HG03571 (cell line): ENCODE results near the gene SLCO2B1.

ENCODE experiments used
- ATAC-seq: cut with Tn5 transposase; IDR thresholded peaks from one replicate; pipeline ENCODE4 v1.9.1; 2021; ENCODE audit not compliant: unreplicated experiment

The SLCO2B1 gene

DNA sequence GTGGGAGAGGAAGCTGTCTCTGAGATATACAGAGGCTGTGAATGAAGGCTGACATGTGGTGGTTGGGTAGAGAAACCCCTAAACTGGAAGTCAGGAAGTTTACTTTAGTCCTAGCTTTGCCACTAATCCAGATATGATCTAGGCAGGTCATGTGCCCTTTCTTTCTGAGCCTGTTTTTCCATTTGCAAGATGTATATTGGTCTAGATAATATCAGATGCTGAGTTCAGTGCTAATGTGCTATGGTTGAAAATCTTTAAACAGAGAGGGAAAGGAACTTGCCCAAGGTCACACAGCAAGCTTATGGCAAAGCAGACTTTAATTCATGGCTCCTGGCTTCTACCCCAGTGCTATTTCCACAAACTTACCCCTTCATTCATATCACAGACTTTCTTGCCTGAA, 63.9 kb downstream of the SLCO2B1 start:
- no peak for ATAC-seq

DNA sequence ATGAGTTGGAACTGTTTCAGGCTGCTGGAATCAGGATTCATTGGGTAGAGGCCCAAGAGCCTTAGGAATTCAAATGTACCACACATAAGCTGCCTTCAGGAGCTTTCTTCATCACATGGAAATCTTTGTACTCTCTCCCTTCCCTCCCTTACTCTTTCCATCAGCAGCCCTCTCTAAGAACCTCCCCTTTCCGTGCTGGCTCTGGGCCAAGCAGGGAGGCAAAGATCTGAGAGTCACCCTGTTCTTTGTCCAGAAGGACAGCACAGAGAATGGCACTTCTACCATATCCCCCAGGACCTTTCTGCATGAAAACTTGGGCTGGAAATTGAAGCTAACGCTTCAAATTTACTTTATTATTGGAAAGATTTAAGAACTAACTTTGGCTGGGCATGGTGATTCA, 69.0 kb downstream of the SLCO2B1 start:
- ATAC-seq, result no peak

DNA sequence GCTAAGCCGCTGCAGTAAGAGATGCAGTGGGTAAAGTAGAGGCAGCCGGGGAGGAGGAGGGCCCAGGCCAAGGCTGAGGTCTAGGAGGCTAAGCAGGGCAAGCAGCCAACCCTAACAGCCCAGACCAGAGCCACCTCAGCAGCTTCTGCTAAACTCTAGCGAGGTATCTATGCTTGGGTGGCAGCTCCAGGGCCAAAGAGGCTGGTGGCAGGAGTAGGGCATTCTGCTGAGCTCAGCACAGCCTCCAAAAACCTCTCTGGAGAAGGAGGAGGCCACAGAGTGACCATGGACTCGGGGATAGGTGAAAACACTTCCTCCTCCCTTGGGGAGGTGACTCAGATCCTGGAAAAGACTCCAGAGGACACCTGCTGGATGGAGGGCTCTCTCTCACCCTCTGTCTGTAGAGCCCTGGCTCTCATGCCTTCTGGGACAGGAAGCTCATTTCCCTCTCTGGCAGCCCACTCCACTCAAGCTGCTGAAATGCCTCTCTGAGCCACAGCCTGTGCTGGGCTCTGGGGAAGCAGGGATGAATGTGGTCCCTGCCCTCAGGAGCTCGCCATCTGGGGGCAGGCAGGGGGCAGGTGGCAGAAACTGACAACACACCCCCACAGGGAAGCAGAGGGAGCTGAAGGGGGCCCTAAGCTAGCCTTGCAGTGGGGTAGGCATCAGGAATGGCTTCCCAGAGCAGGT, 73.2 kb downstream of the SLCO2B1 start:
- no peak for ATAC-seq

DNA sequence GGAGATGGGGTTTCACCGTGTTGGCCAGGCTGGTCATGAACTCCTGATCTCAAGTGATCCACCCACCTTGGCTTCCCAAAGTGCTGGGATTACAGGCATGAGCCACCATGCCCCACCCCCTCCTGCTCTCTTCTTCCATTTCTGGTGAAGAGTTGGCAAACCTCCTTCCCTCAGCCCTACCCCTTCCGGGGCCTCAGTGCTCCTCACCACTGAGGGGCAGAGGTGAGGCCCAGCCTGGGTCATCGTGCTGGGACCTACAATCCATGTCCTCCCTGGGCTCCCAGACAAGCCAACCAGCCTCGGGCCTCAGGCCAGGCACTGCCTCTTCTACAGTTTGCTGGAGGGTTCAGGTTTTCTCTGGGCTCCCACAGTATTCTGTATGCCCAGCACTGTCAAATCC, 74.9 kb downstream of the SLCO2B1 start:
- ATAC-seq, result no peak

DNA sequence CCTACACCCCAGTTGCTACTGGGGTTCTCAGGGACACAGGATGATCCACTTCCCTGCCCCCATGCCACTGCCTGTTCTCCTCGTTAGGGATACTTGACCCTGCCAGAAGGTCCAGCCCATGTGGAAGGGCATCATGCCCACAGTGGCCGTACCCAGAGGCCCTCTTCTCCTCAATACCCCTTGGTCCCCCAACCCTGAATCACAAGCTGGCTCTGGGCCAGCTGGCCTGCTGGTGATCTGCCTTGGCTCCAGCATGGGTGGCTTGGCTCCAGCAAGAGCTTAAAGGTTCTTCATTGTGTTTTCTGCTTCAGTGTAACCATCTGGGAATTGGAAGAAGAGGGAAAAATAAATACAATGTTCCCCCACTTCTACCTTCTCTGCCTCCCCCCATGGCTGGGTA, 78.6 kb downstream of the SLCO2B1 start:
- no peak for ATAC-seq

DNA sequence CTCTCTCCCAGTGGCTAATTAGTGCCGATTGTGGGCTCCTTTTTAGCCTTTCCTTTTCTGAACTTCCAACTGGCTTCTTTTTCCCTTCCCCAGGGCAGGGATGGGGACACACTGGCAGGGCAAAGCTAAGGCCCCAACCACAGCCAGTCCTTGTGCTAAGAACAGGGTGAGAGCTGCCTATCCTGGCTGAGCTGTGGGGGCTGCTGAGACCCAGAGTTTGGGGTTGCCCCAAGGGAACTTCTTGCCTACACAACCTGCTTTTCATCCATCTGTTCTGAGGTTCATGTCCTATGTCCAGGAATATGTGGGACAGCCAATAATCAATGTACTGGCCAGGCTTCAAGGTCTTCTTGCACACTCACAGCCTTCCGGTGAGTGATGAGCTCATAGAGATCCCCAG, 79.7 kb downstream of the SLCO2B1 start:
- ATAC-seq, result no peak

DNA sequence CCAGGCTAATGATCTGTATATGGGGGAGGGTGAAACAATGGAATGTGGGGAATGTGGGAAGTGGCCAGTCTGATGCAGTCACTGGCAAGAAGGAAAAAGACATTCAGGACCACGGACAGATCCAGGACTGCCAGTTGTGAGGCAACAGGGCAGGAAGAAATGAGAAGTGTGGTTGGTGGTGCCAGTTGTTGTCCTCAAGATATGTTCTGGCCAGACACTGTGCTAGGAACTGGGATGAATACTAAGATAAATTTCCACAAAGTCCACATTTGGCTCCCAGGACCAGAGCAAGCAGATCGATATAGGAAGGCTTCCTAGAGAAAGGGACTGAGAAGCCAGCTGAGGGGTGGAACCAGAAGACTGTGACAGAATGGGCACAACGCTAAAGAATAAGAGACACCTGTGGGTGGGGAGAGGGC, 82.9 kb downstream of the SLCO2B1 start:
- no peak for ATAC-seq

DNA sequence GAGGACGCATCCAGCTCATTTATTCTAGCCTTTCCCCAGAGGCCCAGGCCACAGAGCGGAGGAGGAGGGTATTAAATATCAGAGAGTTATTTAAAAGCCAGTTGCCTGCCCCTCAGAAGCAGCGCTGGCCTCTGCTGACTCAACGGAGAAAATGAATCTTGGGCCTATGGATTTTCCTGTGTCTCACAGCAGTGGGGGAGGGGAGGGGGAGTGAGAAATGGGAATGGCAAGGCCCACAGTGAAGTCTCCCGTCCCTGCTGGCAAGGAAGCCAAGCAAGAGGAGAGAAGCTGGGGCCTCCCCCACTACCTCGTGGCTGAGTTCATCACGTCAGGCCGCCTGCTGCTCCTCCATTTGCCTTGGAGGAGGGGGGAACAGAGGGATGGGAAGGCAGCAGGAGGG, 85.2 kb downstream of the SLCO2B1 start:
- ATAC-seq, result no peak

DNA sequence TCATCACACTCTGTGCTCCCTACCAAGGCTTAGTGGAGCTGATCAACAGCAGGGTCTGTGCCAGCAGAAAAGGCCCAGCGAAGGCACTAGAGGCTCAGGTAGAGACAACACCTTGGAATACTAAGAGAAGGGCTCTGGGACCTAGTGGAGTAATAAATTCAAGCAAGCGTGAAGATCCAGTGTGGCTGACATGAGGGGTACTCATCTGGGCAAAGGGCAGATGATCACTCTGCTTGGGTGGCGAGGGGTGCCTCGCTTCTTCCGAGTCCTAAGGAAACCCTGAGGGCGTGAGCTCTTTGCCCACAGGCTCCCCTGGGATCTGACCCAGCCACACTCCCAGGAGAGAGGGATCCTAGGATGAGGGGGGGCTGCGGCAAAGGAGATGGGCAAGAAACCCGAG, 86.1 kb downstream of the SLCO2B1 start:
- no peak for ATAC-seq

DNA sequence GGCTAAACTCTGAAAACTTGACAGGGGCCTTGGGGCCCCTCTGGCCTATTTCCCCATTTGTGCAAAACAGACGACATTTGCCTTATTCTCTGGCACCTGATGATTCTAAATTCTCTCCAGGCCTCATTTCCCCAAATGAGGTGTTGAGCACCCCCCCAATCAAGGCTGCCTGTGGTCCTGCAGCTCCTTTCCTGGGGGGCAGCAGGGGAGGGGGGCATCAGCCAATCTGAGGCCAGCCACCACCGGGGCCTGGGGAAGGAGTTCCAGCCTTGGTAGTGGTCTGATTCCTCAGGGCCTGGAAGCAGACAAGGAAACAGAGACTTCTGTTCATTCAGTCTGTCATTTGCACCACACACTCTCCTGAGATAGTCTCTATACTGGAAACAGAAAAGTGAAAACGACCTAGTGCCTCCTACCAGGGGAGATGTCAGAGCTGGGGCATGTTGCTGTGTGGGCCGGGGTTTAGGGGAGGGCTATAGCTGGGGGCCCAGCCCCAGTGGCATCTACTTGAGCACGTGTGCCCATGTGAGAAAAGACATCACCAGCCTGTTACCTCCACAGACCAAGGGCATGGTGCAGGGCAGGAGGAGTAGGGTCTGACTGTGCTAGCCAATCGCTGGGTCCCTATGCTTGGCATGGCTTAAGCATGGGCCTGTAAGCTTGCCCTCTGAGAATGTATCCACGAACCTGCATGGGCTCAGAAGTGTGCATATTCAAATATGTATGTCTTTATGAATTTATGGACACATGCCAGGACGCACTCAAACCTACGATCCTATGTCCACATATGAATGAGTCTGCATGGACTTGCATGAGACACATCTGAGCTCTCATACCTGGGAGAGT, 87.9 kb downstream of the SLCO2B1 start:
- ATAC-seq, result no peak

DNA sequence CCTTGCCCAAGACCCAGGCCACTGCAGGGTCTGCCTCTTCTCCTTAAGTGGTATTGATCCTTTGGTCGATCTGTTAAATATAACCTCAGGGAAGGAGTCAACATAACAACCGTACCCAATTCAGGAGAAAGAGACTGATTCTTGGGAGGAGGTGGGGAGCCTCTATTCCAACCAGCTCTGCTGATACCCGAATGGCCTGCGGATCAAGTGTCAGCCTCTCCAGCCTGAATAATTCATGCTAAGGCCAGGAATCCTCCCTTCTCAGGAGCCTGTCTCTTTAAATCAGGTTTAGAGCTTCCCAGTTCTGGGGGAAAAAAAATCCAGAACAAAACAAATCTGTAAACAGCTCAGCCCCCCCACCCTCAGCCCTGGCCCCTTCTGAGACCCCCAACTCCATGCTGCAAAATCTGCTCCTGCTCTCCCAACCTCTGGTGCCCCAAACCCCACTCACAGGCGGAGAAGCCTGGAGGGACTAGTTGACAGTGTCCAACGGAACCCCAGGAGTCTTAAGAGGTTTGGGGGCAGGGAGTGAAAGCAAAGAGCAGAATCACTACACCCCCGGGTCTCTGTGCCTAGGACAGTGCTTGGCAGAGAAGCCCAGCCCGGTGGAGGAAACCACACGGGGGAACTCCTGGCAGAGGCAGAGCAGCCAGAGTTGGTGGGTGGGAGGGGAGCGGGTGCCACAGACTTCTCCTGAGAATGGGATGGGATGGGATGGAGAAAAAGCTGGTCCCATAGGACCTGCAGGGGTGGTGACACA, 88.8 kb downstream of the SLCO2B1 start:
- no peak for ATAC-seq

DNA sequence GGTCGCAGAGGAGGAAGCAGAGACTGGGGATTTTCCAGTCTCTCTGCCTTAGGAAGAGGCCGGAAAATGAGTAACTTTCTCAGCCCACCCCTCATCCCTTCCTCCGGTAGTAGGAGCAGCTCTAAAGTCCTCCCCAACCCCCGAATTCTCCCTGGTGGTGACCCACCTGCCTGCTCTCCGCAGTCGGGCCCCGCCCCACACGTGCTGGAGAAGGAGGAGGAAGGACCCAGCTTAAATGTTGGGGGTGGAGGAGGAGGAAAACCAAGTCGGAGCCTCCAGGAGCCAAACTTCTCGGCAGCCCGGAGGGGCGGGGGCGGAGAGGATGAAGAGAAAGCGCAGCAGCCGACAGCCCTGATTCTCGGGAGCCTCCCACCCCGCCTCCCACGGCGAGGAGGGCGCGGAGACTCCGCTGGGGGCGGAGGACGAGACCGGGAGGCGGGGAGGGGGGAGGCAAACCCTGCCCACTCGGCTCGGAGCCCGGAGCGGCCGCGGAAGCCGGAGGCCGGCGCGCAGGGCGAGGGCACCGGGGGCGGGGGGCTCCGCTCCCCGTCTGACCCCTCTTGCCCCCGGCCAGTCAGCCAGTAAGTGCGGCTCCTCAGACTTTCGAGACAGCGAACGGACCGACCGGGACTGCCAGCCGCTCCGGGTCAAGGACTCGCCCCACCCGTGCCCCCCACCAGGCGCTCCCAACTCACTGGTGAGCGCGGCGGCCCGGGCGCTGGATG, 89.6 kb downstream of the SLCO2B1 start, which contains the start of gene TPBGL:
TSS of gene TPBGL (plus strand) at position 464 of the 725 bp plus-strand sequence. CDS start 276 bp downstream, outside the sequence.
- no peak for ATAC-seq

DNA sequence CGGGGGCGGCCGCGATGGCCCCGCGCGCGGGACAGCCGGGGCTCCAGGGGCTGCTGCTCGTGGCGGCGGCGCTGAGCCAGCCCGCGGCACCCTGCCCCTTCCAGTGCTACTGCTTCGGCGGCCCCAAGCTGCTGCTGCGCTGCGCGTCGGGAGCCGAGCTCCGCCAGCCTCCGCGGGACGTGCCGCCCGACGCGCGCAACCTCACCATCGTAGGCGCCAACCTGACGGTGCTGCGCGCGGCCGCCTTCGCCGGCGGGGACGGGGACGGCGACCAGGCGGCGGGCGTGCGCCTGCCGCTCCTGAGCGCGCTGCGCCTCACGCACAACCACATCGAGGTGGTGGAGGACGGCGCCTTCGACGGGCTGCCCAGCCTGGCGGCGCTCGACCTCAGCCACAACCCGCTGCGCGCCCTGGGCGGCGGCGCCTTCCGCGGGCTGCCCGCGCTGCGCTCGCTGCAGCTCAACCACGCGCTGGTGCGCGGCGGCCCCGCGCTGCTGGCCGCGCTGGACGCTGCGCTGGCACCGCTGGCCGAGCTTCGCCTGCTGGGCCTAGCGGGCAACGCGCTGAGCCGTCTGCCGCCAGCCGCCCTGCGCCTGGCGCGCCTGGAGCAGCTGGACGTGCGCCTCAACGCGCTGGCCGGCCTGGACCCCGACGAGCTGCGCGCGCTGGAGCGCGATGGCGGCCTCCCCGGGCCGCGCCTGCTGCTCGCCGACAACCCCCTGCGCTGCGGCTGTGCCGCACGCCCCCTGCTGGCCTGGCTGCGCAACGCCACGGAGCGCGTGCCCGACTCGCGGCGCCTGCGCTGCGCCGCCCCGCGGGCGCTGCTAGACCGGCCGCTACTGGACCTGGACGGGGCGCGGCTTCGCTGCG, 90.4 kb downstream of the SLCO2B1 start:
- ATAC-seq, result peak; percentile 69

DNA sequence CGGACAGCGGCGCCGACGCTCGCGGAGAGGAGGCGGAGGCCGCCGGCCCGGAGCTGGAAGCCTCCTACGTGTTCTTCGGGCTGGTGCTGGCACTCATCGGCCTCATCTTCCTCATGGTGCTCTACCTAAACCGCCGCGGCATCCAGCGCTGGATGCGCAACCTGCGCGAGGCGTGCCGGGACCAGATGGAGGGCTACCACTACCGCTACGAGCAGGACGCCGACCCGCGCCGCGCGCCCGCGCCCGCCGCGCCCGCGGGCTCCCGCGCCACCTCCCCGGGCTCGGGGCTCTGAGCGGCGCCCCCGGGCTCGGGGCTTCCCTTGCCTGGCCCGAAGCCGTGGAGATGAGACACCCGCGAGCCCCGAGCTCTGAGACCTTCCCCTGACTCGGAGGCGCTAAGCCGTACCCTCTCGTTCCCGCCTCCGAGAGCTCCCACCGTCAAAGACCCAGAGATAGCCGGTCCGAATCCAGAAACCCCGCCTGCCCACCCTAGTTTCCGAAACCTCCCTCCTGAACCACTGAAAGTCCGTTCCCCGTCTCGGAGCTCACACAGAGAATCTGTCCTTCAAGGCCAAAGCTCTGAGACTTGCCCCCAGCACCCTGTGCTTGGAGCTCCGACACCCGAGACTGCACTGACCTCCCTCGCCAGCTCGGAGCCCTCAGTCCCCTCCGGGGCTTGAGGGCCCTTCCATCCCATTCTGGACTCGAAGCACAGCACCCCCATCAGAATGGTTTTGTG, 91.2 kb downstream of the SLCO2B1 start:
- no peak for ATAC-seq

DNA sequence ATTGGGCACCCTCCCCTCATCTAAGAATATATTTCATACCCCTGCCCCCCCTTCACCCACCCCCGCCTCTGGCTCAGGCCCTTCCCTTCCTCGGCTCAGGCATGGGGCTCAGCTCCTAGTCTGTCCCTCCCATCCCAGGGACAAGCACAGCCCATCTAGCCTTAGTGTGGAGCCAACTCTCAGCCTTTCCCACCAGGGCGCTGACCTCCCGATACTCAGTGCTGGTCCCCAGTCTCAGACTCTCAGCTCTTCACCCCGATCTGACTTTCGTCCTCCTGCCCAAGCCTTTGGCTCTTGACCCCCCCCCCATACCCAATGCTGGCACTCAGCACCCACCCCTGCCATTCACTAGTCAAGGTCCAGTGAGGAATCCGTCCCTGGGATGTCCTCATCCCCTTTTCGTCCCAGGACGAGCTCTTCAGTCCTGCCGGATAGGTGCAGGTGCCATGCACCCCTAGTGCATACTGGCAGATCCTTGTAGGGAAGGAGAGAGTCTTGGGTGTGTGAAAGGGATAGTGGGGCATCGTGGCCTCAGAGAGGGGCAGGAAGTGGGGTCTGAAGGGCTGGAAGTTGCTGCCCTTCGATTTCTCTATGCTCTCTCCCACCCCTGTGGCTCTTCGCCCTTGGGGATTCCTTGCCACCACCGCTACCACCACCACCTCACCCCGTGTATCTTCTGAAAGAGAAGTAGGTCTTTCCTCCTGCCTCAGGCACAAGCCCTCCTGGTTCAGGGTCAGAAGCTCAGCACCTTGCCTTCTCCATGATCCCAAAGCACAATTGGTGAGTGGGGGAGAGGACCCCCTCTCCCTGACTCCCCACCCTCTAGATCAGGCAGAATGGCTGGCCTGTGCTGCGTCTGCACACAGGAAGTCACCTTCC, 92.1 kb downstream of the SLCO2B1 start:
- ATAC-seq, result no peak

DNA sequence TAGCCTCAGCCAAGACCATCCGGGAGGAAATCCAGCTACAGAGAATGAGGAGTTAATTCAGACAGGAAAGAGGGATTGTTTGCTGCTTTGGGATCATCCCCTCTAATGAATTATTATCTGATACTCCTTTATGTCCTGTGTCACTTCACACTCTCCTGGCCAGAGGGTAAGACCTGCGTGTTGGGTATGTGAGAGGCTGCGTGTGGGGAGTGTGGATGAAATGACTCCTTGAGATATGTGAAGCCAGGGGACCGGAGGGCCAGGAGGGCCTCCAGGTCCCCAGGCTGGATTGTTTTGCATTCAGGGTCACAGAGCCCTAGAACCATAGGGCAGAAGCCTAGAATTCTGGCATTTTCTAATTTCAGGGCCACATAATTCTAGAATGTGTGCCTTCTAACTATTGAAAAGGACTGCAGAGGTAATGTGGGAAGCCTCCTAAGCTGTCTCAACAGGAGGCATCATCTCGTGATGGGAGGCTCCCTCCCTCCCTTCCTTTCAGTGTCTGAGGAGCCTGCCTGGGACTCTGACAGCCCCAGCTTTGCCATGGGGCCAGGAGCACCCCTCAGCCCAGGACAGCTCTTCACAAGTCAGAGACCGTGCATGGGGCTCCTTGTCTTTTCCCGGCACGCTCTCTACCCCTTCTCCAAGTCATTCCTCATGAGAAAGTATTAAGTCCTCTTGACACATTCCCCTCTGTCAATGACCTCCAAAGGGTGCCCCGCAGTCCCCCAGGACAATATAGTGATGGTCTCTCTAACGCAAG, 93.3 kb downstream of the SLCO2B1 start:
- ATAC-seq, result no peak

DNA sequence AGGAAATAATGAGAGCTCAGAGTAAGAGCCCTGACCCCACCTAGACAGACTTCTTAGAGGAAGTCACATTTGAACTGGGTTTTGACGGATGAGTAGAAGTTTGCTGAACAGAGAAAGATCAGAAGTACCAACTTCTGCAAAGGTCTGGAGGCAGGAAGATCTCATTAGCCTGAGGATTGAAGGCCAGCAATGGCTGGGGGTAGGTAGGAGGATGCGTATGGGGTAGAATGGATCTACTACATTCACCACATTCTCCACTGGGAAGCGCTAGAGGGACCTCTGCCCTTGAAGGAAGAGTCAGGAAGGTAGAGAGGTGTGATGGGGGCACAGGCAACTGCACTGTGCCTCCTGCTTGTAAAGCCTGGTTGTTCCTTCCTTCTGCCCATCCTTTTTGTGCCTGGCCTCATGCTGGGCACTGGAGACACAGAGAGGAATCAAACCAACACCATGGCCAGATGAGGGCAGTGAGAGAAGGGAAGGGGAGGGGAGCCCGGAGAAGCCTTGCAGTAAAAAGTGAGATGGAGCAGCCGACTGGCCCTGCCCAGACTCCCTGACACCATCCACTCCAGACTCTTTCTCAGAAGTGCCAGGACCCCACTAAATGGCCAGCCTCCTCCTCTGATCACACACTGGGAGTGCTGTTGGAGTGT, 94.6 kb downstream of the SLCO2B1 start:
- no peak for ATAC-seq
